ENCODE measurements around the gene DLG5.

DNA sequence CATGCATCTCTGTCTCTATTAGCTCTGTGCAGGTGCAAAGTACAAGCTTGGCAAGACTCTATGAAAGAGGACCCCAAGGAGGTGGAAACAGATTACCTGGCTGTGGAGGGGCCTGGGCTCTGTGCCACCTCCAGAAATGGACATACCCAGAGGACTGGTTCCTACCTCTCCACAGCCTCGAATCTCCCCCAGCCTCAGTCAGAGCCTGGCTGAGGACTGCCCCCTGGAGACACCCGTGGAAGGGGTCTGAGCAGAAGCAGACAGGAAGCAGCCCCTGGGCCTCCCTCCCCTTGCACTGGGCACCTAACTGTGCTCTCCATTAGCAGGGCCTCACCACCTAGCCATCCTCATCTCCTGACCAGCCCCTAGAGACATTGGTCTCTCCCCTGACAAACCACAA, 92.0 kb downstream of the DLG5 start:
- TF ChIP-seq ZNF561 (CRISPR knock-in tag; conservative IDR thresholded peaks at IDR 0.05) (no peak), MYNN (IDR thresholded peaks at IDR 0.05) (no peak), MYNN (CRISPR knock-in tag; IDR thresholded peaks at IDR 0.05) (no peak), POLR2A (conservative IDR thresholded peaks at IDR 0.05) (no peak), EP300 (IDR thresholded peaks at IDR 0.05; ENCODE audit: low read length) (no peak), DPF2 (IDR thresholded peaks at IDR 0.05) (no peak), ZSCAN29 (IDR thresholded peaks at IDR 0.05) (no peak), CEBPB (tag; IDR thresholded peaks at IDR 0.05) (no peak), ZNF217 (CRISPR knock-in tag; IDR thresholded peaks at IDR 0.05) (no peak), SMAD3 (CRISPR knock-in tag; conservative IDR thresholded peaks at IDR 0.05) (no peak)
- TF ChIP-seq, protein P1, sequence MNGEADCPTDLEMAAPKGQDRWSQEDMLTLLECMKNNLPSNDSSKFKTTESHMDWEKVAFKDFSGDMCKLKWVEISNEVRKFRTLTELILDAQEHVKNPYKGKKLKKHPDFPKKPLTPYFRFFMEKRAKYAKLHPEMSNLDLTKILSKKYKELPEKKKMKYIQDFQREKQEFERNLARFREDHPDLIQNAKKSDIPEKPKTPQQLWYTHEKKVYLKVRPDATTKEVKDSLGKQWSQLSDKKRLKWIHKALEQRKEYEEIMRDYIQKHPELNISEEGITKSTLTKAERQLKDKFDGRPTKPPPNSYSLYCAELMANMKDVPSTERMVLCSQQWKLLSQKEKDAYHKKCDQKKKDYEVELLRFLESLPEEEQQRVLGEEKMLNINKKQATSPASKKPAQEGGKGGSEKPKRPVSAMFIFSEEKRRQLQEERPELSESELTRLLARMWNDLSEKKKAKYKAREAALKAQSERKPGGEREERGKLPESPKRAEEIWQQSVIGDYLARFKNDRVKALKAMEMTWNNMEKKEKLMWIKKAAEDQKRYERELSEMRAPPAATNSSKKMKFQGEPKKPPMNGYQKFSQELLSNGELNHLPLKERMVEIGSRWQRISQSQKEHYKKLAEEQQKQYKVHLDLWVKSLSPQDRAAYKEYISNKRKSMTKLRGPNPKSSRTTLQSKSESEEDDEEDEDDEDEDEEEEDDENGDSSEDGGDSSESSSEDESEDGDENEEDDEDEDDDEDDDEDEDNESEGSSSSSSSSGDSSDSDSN (IDR thresholded peaks at IDR 0.05; ENCODE audit: borderline replicate concordance in 1 of 2, low read depth in 2 of 2, low read length in 2 of 2) = no peak
- TF ChIP-seq, protein P2, sequence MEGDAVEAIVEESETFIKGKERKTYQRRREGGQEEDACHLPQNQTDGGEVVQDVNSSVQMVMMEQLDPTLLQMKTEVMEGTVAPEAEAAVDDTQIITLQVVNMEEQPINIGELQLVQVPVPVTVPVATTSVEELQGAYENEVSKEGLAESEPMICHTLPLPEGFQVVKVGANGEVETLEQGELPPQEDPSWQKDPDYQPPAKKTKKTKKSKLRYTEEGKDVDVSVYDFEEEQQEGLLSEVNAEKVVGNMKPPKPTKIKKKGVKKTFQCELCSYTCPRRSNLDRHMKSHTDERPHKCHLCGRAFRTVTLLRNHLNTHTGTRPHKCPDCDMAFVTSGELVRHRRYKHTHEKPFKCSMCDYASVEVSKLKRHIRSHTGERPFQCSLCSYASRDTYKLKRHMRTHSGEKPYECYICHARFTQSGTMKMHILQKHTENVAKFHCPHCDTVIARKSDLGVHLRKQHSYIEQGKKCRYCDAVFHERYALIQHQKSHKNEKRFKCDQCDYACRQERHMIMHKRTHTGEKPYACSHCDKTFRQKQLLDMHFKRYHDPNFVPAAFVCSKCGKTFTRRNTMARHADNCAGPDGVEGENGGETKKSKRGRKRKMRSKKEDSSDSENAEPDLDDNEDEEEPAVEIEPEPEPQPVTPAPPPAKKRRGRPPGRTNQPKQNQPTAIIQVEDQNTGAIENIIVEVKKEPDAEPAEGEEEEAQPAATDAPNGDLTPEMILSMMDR (IDR thresholded peaks at IDR 0.05 in 2 of 3, conservative IDR thresholded peaks at IDR 0.05 in 1 of 3; ENCODE audit: insufficient read depth in 2 of 3, low read depth in 1 of 3, low read length in 3 of 3) = no peak
- TF ChIP-seq, protein P3, sequence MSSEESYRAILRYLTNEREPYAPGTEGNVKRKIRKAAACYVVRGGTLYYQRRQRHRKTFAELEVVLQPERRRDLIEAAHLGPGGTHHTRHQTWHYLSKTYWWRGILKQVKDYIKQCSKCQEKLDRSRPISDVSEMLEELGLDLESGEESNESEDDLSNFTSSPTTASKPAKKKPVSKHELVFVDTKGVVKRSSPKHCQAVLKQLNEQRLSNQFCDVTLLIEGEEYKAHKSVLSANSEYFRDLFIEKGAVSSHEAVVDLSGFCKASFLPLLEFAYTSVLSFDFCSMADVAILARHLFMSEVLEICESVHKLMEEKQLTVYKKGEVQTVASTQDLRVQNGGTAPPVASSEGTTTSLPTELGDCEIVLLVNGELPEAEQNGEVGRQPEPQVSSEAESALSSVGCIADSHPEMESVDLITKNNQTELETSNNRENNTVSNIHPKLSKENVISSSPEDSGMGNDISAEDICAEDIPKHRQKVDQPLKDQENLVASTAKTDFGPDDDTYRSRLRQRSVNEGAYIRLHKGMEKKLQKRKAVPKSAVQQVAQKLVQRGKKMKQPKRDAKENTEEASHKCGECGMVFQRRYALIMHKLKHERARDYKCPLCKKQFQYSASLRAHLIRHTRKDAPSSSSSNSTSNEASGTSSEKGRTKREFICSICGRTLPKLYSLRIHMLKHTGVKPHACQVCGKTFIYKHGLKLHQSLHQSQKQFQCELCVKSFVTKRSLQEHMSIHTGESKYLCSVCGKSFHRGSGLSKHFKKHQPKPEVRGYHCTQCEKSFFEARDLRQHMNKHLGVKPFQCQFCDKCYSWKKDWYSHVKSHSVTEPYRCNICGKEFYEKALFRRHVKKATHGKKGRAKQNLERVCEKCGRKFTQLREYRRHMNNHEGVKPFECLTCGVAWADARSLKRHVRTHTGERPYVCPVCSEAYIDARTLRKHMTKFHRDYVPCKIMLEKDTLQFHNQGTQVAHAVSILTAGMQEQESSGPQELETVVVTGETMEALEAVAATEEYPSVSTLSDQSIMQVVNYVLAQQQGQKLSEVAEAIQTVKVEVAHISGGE (CRISPR knock-in tag; IDR thresholded peaks at IDR 0.05) = no peak
